ENCODE data around the gene MTFR1L. TPM values are rescaled to one million over a fixed set of nuclear protein-coding genes. Genes with fewer than 3 reads are reported as not detected.

The MTFR1L gene
- total RNA-seq, 1 experiment from 2014 or later = 26.2 TPM

DNA sequence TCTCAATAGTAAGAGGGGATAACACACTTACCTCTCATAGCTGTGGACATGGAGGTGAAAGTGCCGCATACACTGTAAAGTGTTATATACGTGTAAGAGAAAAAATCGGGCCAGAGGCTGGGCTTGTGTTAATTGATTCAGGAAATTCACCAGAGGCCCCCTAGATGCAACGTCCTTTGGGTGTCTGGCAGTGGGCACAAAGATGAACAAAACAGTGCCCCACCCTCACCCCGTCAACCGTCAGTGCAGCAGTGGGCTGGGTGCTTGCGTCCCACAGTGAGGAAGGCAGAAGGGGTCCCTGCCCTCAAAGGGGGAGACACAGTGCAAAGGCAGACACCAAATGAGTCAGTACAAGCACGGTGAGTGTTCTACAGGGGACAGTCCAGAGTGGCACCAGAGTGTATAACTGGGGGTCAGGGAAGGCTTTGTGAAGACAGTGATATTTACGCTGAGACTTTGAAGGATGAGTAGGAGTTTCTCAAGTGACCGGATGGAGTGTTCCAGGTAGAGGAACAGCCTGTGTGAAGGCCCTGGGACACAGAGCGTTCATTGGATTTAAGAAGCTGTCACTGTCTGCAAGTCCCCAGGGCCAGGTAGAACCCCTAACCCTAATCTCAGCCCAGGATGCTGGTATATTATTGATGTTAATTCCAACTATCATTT, 6.6 kb upstream of the MTFR1L start:
- POLR2A ChIA-PET = no interaction called here
- Mint-ChIP-seq H3K27me3 (ENCODE audit: insufficient read depth, unreplicated experiment) (no peaks in the 10 kb centered on the region), H3K9me3 (ENCODE audit: unreplicated experiment) (no peaks in the 10 kb centered on the region), H3K27ac (ENCODE audit: unreplicated experiment) (no peak overlapping the region), H3K4me1 (ENCODE audit: low read depth, unreplicated experiment) (peaks cover 5% of the 10 kb centered on the region), H3K4me3 (ENCODE audit: unreplicated experiment) (no peak overlapping the region), H3K36me3 (ENCODE audit: insufficient read depth, unreplicated experiment) (peaks cover 21% of the 10 kb centered on the region)
- no TSS peak for BruUV-seq (replicated peaks)
- CTCF ChIA-PET = no interaction called here
- H3K36me3 ChIP-seq (ENCODE audit: control insufficient read depth, insufficient read depth, low read length) = no peaks in the 10 kb centered on the region; the same call in 1 of the 2 replicates
- H3K4me3 ChIP-seq (ENCODE audit: low read depth, low read length) = no peak overlapping the region
- no peaks in the 10 kb centered on the region for H3K9me3 ChIP-seq
- no peak for DNase-seq
- H3K27me3 ChIP-seq (replicated peaks; ENCODE audit: control insufficient read depth, insufficient read depth, low read length) = no peaks in the 10 kb centered on the region
- peaks cover 6% of the 10 kb centered on the region for H3K4me1 ChIP-seq
- intact Hi-C loops (cut with micrococcal nuclease; ENCODE audit: unreplicated experiment) = no loop called here
- TF ChIP-seq, protein P1, sequence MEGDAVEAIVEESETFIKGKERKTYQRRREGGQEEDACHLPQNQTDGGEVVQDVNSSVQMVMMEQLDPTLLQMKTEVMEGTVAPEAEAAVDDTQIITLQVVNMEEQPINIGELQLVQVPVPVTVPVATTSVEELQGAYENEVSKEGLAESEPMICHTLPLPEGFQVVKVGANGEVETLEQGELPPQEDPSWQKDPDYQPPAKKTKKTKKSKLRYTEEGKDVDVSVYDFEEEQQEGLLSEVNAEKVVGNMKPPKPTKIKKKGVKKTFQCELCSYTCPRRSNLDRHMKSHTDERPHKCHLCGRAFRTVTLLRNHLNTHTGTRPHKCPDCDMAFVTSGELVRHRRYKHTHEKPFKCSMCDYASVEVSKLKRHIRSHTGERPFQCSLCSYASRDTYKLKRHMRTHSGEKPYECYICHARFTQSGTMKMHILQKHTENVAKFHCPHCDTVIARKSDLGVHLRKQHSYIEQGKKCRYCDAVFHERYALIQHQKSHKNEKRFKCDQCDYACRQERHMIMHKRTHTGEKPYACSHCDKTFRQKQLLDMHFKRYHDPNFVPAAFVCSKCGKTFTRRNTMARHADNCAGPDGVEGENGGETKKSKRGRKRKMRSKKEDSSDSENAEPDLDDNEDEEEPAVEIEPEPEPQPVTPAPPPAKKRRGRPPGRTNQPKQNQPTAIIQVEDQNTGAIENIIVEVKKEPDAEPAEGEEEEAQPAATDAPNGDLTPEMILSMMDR (IDR thresholded peaks at IDR 0.05; ENCODE audit: insufficient read depth in 1 of 2, low read depth in 1 of 2, low read length in 1 of 2, severe bottlenecking in 1 of 2, unreplicated experiment in 1 of 2) = no peak

DNA sequence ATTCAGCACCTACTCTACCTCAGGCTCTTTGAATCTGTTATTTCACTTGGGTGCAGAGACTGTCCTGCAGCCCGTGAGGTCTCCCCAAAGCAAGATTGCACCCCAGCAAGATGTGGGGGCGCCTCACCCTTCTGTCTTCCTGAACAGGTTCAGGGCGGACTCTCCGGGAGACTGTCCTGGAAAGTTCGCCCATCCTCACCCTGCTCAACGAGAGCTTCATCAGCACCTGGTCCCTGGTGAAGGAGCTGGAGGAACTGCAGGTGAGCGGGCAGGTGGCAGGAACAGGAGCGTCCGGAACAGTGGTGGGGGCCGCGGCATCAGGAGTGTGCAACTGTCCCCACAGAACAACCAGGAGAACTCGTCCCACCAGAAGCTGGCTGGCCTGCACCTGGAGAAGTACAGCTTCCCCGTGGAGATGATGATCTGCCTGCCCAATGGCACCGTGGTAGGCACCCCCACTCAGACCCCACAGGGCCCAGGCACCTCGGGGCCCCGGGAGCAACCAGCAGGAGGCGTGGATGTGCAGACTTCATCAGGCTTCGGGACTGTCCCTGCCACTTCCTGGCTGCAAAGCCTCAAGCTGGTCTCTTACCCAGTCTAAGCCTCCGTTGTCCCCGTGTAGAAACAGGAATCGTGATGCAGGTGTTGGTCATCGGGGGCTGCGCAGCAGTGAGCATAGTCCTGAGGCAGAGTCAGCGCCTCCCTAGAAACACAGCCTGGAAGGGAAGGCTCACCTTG, 5.9 kb upstream of the MTFR1L start:
- ChIA-PET CTCF (interaction anchor here (0.6 kb wide), 1 partner anchor 22 kb away, joined by 3 read pairs; no protein-coding TSS in a partner anchor), POLR2A (no interaction called here)
- intact Hi-C loops (cut with micrococcal nuclease; ENCODE audit: unreplicated experiment) = no loop called here
- Mint-ChIP-seq H3K27me3 (ENCODE audit: insufficient read depth, unreplicated experiment) (no peaks in the 10 kb centered on the region), H3K36me3 (ENCODE audit: insufficient read depth, unreplicated experiment) (peaks cover 23% of the 10 kb centered on the region), H3K4me3 (ENCODE audit: unreplicated experiment) (no peak overlapping the region), H3K4me1 (ENCODE audit: low read depth, unreplicated experiment) (peaks cover 10% of the 10 kb centered on the region), H3K27ac (ENCODE audit: unreplicated experiment) (no peak overlapping the region), H3K9me3 (ENCODE audit: unreplicated experiment) (no peaks in the 10 kb centered on the region)
- BruUV-seq (replicated peaks) = no TSS peak
- TF ChIP-seq, protein P1 (IDR thresholded peaks at IDR 0.05; ENCODE audit: insufficient read depth in 1 of 2, low read depth in 1 of 2, low read length in 1 of 2, severe bottlenecking in 1 of 2, unreplicated experiment in 1 of 2) = no peak
- no peak overlapping the region for H3K4me3 ChIP-seq (ENCODE audit: low read depth, low read length)
- no peak for DNase-seq
- peaks cover 13% of the 10 kb centered on the region for H3K4me1 ChIP-seq
- no peaks in the 10 kb centered on the region for H3K27me3 ChIP-seq (replicated peaks; ENCODE audit: control insufficient read depth, insufficient read depth, low read length)
- no peaks in the 10 kb centered on the region; the same call in 1 of the 2 replicates for H3K36me3 ChIP-seq (ENCODE audit: control insufficient read depth, insufficient read depth, low read length)
- H3K9me3 ChIP-seq = no peaks in the 10 kb centered on the region

DNA sequence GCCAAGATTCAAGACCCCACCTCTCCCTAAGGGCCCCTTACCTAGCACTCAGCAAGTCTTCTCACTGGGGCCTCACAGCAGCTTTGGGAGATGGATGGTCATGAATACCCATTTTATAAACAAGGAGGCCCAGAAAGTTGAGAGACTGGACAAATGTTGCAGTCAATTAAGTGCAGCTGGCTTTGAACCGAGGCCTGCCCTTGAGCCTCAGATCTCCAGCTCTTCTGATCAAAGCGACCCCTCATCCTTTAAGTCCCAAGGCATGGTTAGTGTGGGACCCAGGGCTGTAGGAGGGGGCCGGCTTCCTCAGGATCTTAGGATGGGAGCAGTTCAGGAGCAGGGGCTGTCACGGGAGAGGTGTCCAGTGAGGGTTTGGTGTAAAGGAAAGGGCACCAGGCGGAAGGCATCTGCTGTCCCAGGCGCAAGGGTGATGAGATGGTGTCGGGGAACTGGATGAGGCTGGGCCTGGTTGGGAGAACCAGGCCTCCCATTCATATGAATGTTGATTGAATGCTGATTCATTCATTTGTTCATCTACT, 5.1 kb upstream of the MTFR1L start:
- no peaks in the 10 kb centered on the region for H3K27me3 Mint-ChIP-seq (ENCODE audit: insufficient read depth, unreplicated experiment)
- Histone ChIP-seq H3K4me1 (peaks cover 15% of the 10 kb centered on the region), H3K27me3 (replicated peaks; ENCODE audit: control insufficient read depth, insufficient read depth, low read length) (no peaks in the 10 kb centered on the region), H3K9me3 (no peaks in the 10 kb centered on the region), H3K36me3 (ENCODE audit: control insufficient read depth, insufficient read depth, low read length) (no peaks in the 10 kb centered on the region; the same call in 1 of the 2 replicates), H3K4me3 (ENCODE audit: low read depth, low read length) (no peak overlapping the region)
- DNase-seq = no peak
- BruUV-seq (replicated peaks) = no TSS peak
- intact Hi-C loops (cut with micrococcal nuclease; ENCODE audit: unreplicated experiment) = no loop called here
- H3K36me3 Mint-ChIP-seq (ENCODE audit: insufficient read depth, unreplicated experiment) = peaks cover 30% of the 10 kb centered on the region
- ChIA-PET POLR2A (no interaction called here), CTCF (interaction anchor here (0.6 kb wide), 1 partner anchor 190 kb away, joined by 4 read pairs; no protein-coding TSS in a partner anchor)
- H3K4me1 Mint-ChIP-seq (ENCODE audit: low read depth, unreplicated experiment) = peaks cover 10% of the 10 kb centered on the region
- no peaks in the 10 kb centered on the region for H3K9me3 Mint-ChIP-seq (ENCODE audit: unreplicated experiment)
- TF ChIP-seq, protein P1 (IDR thresholded peaks at IDR 0.05; ENCODE audit: insufficient read depth in 1 of 2, low read depth in 1 of 2, low read length in 1 of 2, severe bottlenecking in 1 of 2, unreplicated experiment in 1 of 2) = no peak
- H3K27ac Mint-ChIP-seq (ENCODE audit: unreplicated experiment) = no peak overlapping the region
- no peak overlapping the region for H3K4me3 Mint-ChIP-seq (ENCODE audit: unreplicated experiment)

Measured in Caco-2 (cell line).